HepG2 (cell line): ENCODE data around the gene PSMB9. TPM values are rescaled to one million over a fixed set of nuclear protein-coding genes. Genes with fewer than 3 reads are reported as not detected.

ENCODE experiments used
- BCL3 ChIP-seq: sonication (generic); formaldehyde crosslinking; IDR thresholded peaks from 2 replicates; pipeline ENCODE4 v1.5.1; 2020; ENCODE audit warnings: mild to moderate bottlenecking, missing genetic modification reagents, moderate library complexity
- BRCA1 ChIP-seq: sonication (generic); formaldehyde crosslinking; IDR thresholded peaks from 2 replicates; pipeline ENCODE4 v1.4.0; 2020; ENCODE audit warnings: missing genetic modification reagents
- CENPBD1 ChIP-seq: sonication (generic); formaldehyde crosslinking; IDR thresholded peaks from 2 replicates; pipeline ENCODE4 v1.8.0; 2022; ENCODE audit warnings: missing genetic modification reagents, low read depth, mild to moderate bottlenecking, borderline replicate concordance
- CREM ChIP-seq, 2 experiments: sonication (generic) in 1 of 2; formaldehyde crosslinking in 1 of 2; IDR thresholded peaks; 2 replicates each; pipeline versions ENCODE4 v1.4.0 to v1.6.1; 2016 to 2020; ENCODE audit warnings: antibody characterized with exemption in 1 of 2, mild to moderate bottlenecking in 1 of 2, missing genetic modification reagents in 1 of 2
- DMAP1 ChIP-seq: IDR thresholded peaks from 2 replicates; pipeline ENCODE4 v1.6.1; 2016
- DR1 ChIP-seq: sonication (generic); formaldehyde crosslinking; IDR thresholded peaks from 2 replicates; pipeline ENCODE4 v1.8.0; 2021; ENCODE audit warnings: mild to moderate bottlenecking, missing genetic modification reagents, inconsistent platforms
- ELK4 ChIP-seq: sonication (generic); formaldehyde crosslinking; IDR thresholded peaks from 2 replicates; pipeline ENCODE4 v1.9.0; 2021; ENCODE audit warnings: missing genetic modification reagents, borderline replicate concordance
- GABPA ChIP-seq, 2 experiments: IDR thresholded peaks; 2 replicates each; pipeline ENCODE4 v1.6.1; 2011 to 2016; ENCODE audit warnings: low read depth in 2 of 2, low read length in 1 of 2, missing biosample characterization in 1 of 2, missing genetic modification characterization in 1 of 2
- HNRNPUL1 ChIP-seq: fragments of 200-400 bp; formaldehyde crosslinking; IDR thresholded peaks from 2 replicates; pipeline ENCODE4 v1.6.1; 2017; ENCODE audit warnings: low read depth, mild to moderate bottlenecking, low read length, moderate library complexity
- JDP2 ChIP-seq: sonication (generic); formaldehyde crosslinking; IDR thresholded peaks from 2 replicates; pipeline ENCODE4 v1.8.1; 2022; ENCODE audit warnings: missing genetic modification reagents, borderline replicate concordance
- MAF1 ChIP-seq: sonication (generic); formaldehyde crosslinking; IDR thresholded peaks from 2 replicates; pipeline ENCODE4 v1.5.0; 2020; ENCODE audit warnings: missing genetic modification reagents, borderline replicate concordance
- SMAD3 ChIP-seq: sonication (generic); formaldehyde crosslinking; IDR thresholded peaks from 2 replicates; pipeline ENCODE4 v1.4.0; 2020; ENCODE audit warnings: missing genetic modification reagents
- SMARCC2 ChIP-seq: fragments of 450-650 bp; IDR thresholded peaks from 2 replicates; pipeline ENCODE4 v1.6.1; 2017; ENCODE audit warnings: antibody characterized with exemption, mild to moderate bottlenecking
- THAP9 ChIP-seq: sonication (generic); formaldehyde crosslinking; IDR thresholded peaks from 2 replicates; pipeline ENCODE4; 2020; ENCODE audit warnings: missing genetic modification reagents, mild to moderate bottlenecking, borderline replicate concordance
- ZBTB2 ChIP-seq: sonication (generic); formaldehyde crosslinking; IDR thresholded peaks from 2 replicates; pipeline ENCODE4 v1.8.0; 2022; ENCODE audit warnings: low read depth, missing genetic modification reagents
- ZNF124 ChIP-seq: sonication (generic); formaldehyde crosslinking; IDR thresholded peaks from 2 replicates; pipeline ENCODE4 v1.4.0; 2020; ENCODE audit warnings: missing genetic modification reagents
- ZNF331 ChIP-seq: sonication (generic); formaldehyde crosslinking; IDR thresholded peaks from 2 replicates; pipeline ENCODE4 v1.4.0; 2020; ENCODE audit warnings: missing genetic modification reagents
- ZNF629 ChIP-seq: sonication (generic); formaldehyde crosslinking; conservative IDR thresholded peaks from 2 replicates; pipeline ENCODE4 v1.5.0; 2020; ENCODE audit warnings: missing genetic modification reagents
- ZNF75D ChIP-seq: sonication (generic); formaldehyde crosslinking; IDR thresholded peaks from 2 replicates; pipeline ENCODE4 v1.8.1; 2023; ENCODE audit warnings: missing genetic modification reagents, mild to moderate bottlenecking, borderline replicate concordance
- ZSCAN20 ChIP-seq: sonication (generic); formaldehyde crosslinking; IDR thresholded peaks from 2 replicates; pipeline ENCODE4 v1.4.0; 2020; ENCODE audit warnings: missing genetic modification reagents, mild to moderate bottlenecking, borderline replicate concordance
- ZSCAN29 ChIP-seq: sonication (generic); formaldehyde crosslinking; conservative IDR thresholded peaks from 2 replicates; pipeline ENCODE4 v1.4.0; 2020; ENCODE audit warnings: mild to moderate bottlenecking, missing genetic modification reagents
- polyA plus RNA-seq, 8 experiments: library from polyadenylated mRNA; depleted of rRNA in 3 of 8; stranded (reverse) in 7 of 8; unstranded in 1 of 8; fragments of >200 nt; fragmentation: Illumina TruSeq in 4 of 8; extraction: Trizol in 4 of 8; gene quantifications; 2 replicates each; pipeline versions ENCODE4 v1.2.1 to v1.2.3, GENCODE V29; 2011 to 2016; ENCODE audit warnings: low read depth in 4 of 8, missing spikeins in 1 of 8, mixed read lengths in 1 of 8; ENCODE audit not compliant: insufficient read depth in 1 of 8
- total RNA-seq, 5 experiments: library from RNA; depleted of rRNA; stranded (reverse); fragments of >200 nt; fragmentation: Illumina TruSeq; extraction: Trizol; gene quantifications; 2 replicates each; pipeline ENCODE4 v1.2.3, GENCODE V29; 2016; ENCODE audit warnings: low read depth in 1 of 5

The PSMB9 gene
- total and polyA plus RNA-seq, 2 of the 13 experiments (the other 11 are each of a cell fraction or from before 2014, with no cell fraction given), result 15.6 to 16.0 TPM

- 0 out of 2 replicates have a peak, but pooled peaks have one; percentile 57 for TF ChIP-seq ZSCAN29 (CRISPR knock-in tag)
- TF ChIP-seq ZSCAN20, result no peak
- no peak; the same call in 1 of the 2 replicates for TF ChIP-seq THAP9 (CRISPR knock-in tag)
- TF ChIP-seq SMARCC2, result no peak
- TF ChIP-seq BRCA1 (CRISPR knock-in tag), result 0 out of 2 replicates have a peak, but pooled peaks have one; percentile 37
- peak; percentile 4; the same call in 1 of the 2 replicates for TF ChIP-seq ZNF629 (CRISPR knock-in tag)
- no peak; the same call in none of the 2 replicates for TF ChIP-seq SMAD3 (CRISPR knock-in tag)
- peak; percentile 55; the same call in 1 of the 2 replicates for TF ChIP-seq ZNF124 (CRISPR knock-in tag)
- TF ChIP-seq HNRNPUL1, result no peak
- TF ChIP-seq CENPBD1 (CRISPR knock-in tag), result no peak
- peak; percentile 42 for TF ChIP-seq DR1 (CRISPR knock-in tag)
- peak; percentile 91 for TF ChIP-seq CREM (IDR thresholded peaks at IDR 0.05)
- TF ChIP-seq CREM (CRISPR knock-in tag; IDR thresholded peaks at IDR 0.05), result peak; percentile 78
- no peak for TF ChIP-seq ZNF75D (CRISPR knock-in tag)
- TF ChIP-seq GABPA (IDR thresholded peaks at IDR 0.05; ENCODE audit: low read depth, low read length), result no peak
- 0 out of 2 replicates have a peak, but pooled peaks have one; percentile 21 for TF ChIP-seq GABPA (CRISPR knock-in tag; IDR thresholded peaks at IDR 0.05; ENCODE audit: low read depth)
- no peak for TF ChIP-seq ELK4 (CRISPR knock-in tag)
- TF ChIP-seq DMAP1 (CRISPR knock-in tag), result no peak; the same call in 1 of the 2 replicates
- TF ChIP-seq ZBTB2, result peak; percentile 45; the same call in 1 of the 2 replicates
- no peak; the same call in 1 of the 2 replicates for TF ChIP-seq ZNF331
- TF ChIP-seq MAF1, result peak; percentile 75; the same call in 1 of the 2 replicates
- no peak; the same call in 1 of the 2 replicates for TF ChIP-seq JDP2 (CRISPR knock-in tag)
- TF ChIP-seq BCL3 (CRISPR knock-in tag), result peak; percentile 77
Measured at GRCh38 chr6:32853541-32854375, at the start of gene PSMB9, which contains the start of gene TAP1 (continued).
